K562 (cell line): ENCODE measurements around the gene KCNT1. TPM values are rescaled to one million over a fixed set of nuclear protein-coding genes. Genes with fewer than 3 reads are reported as not detected.

Source experiments
- CEBPZ ChIP-seq: fragments of 150-350 bp; IDR thresholded peaks from 2 replicates; pipeline ENCODE4 v1.6.1; 2014; ENCODE audit warnings: low read depth, mild to moderate bottlenecking, low read length, borderline replicate concordance
- CREB3 ChIP-seq: fragments of 450-650 bp; conservative IDR thresholded peaks from 2 replicates; pipeline ENCODE4 v1.6.1; 2016; ENCODE audit warnings: missing genetic modification characterization, low read depth, mild to moderate bottlenecking, missing compliant biosample characterization, moderate library complexity
- NR2C1 ChIP-seq, 2 experiments: fragments of 450-650 bp; IDR thresholded peaks; 2 replicates each; pipeline ENCODE4 v1.6.1; 2017; ENCODE audit warnings: mild to moderate bottlenecking in 2 of 2, antibody characterized with exemption in 1 of 2, inconsistent platforms in 1 of 2, missing compliant biosample characterization in 1 of 2, missing genetic modification characterization in 1 of 2
- NRF1 ChIP-seq, 2 experiments: fragments of 450-650 bp; IDR thresholded peaks in 1 of 2; conservative IDR thresholded peaks in 1 of 2; 2 replicates each; pipeline ENCODE4 v1.6.1; 2014; ENCODE audit warnings: mild to moderate bottlenecking in 2 of 2
- ZNF655 ChIP-seq: fragments of 250-450 bp; sonication (Bioruptor Pico); IDR thresholded peaks from 2 replicates; pipeline ENCODE4 v1.5.0; 2021
- polyA plus RNA-seq, 8 experiments: library from polyadenylated mRNA; depleted of rRNA in 4 of 8; stranded (reverse) in 5 of 8; unstranded in 3 of 8; fragments of >200 nt; fragmentation: Nextera tagmentation in 2 of 8; fragmentation: Illumina TruSeq in 1 of 8; extraction: Ambion mirVana in 2 of 8; extraction: Trizol in 1 of 8; gene quantifications; 2 replicates each; pipeline versions ENCODE4 v1.2.1 to v1.2.3, GENCODE V29; 2011 to 2014; ENCODE audit warnings: inconsistent platforms in 1 of 8, missing spikeins in 1 of 8
- total RNA-seq, 7 experiments: library from RNA; depleted of rRNA in 6 of 7; stranded (reverse); fragments of >200 nt in 6 of 7; fragmentation: Illumina TruSeq in 2 of 7; extraction: Trizol in 2 of 7; gene quantifications; 2 replicates each; pipeline versions ENCODE4 v1.2.1 to v1.2.3, GENCODE V29; 2011 to 2021; ENCODE audit warnings: low replicate concordance in 1 of 7

KCNT1 gene
- total and polyA plus RNA-seq, 9 of the 15 experiments (the other 6 are each of a cell fraction or from before 2014, with no cell fraction given): 0.05 TPM; not detected in 8

GRCh38 chr9:135711391-135711790 lies 9.4 kb downstream of the KCNT1 start (continued):
- TF ChIP-seq CEBPZ (no peak), NR2C1 (IDR thresholded peaks at IDR 0.05) (no peak), NR2C1 (tag; IDR thresholded peaks at IDR 0.05) (no peak), ZNF655 (CRISPR knock-in tag) (no peak), NRF1 (conservative IDR thresholded peaks at IDR 0.05 in 1 of 2, IDR thresholded peaks at IDR 0.05 in 1 of 2) (no peak), CREB3 (tag) (no peak)
